ENCODE results near the gene MAP4K3.
"Not testable (repeated sequence)": the region's sequence is repeated elsewhere in the genome, so short reads cannot be mapped to it uniquely, and the experiment has no call there.

Gene MAP4K3

DNA sequence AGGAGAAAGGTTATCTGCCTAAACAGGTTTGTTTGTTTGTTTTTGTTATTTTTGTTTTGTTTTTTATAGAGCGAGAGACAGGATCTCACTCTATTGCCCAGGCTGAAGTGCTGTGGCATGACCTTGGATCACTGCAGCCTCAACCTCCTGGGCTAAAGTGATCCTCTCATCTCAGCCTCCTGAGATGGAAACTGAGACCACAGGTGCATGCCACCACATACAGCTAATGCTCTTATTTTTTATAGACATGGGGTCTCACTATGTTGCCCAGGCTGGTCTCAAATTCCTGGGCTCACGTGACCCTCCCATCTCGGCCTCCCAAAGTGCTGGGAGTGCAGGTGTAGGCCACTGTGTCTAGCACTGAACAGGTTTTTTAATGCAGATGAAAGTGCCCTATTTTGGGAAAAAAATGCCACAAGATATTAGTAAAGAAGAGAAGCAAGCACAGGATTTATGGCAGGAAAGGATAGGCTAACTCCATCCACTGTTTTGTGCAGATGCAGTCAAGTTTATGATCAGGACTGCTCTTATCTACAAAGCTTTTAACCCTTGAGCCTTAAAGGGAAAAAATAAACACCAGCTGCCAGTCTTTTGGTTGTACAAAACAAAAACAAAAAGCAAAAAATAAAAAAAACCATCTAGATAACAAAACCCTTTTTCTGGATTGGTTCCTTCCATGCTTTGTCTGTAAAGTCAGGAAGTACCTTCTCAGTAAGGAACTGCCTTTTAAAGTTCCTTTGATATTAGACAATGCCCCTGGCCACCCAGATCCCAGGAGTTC, 29.4 kb downstream of the MAP4K3 start:
- no peak for DNase-seq

DNA sequence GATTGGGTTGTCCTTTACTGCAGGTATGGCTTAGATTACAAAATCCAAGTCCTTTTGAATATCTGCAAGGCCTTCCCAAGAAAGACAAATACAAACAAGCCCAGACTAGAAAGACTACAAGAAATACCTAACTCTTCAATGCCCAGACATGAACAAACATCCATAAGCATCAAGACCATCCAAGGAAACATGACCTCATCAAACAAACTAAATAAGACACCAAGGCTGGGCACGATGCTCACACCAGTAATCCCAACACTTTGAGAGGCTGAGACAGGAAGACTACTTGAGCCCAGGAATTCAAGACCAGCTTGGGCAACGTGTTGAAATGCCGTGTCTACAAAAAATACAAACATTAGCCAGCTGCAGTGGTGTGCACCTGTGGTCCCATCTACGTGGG, 31.7 kb downstream of the MAP4K3 start:
- DNase-seq, result no peak

DNA sequence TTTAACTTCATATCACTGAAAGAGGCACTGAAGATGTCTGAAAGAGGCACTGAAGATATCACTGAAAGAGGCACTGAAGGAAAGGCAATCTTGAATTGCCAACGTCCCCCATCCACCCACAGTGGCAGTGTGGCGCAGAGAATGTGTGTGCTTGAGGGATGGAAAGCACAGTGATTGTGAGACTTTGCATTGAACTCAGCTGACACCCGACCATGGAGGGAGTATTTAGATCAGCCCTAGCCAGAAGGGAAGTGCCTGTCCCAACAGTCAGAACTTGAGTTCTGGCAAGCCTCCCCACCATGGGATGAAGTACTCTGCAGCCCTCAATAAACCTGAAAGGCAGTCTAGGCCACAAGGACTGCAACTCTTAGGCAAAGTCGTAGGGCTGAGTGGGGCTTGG, 33.8 kb downstream of the MAP4K3 start:
- DNase-seq, result no peak

DNA sequence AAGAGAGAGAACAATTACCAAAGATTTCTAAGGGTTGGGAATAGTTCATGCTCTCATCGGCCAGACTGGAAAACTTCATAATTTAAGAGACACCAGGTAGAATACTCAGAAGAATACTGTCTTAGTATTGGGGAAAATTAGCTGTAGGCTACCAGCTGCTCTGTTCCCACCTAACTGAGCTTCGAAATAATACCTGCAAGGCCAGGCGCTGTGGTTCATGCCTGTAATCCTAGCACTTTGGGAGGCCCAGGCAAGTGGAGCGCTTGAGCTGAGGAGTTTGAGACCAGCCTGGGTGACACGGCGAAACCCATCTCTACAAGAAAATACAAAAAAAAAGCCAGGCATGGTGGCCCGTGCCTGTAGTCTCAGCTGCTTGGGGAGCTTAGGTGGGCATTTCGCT, 35.8 kb downstream of the MAP4K3 start:
- no peak for DNase-seq

DNA sequence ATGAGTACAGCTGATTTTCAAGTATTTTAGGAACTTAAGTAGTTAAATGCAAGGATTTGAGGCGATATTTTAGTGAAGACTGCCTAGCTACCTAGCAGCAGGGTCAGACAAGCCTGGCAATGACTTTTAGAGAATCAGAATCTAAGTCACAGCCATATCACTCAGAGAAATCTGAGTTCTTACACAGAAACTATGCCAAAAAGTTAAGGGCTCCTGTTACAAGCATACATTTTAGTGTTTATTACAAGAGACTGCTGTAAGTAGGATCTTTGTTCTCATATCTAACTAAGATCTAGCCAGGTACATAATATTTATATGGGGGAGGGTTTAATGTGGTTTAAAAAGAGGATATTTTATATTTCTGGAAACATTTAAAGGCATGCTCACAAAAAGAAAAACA, 37.5 kb downstream of the MAP4K3 start:
- no peak for DNase-seq

DNA sequence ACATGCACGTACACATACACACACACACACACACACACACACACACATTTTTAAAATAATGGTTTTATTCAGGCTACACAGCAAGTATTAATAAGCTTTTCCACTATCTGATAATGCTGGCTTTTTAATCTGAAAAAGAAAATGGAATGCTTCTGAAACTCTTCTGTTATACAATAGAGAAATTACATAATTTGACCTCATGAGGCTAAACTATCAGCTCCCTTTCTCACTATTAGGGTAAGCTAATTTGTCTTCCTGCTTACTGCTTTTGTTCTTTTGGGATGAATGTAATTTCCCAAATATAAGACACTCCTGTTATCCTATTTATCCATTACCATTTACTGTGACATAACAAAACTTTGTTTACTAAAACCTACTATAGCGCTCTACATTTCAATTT, 41.8 kb downstream of the MAP4K3 start:
- DNase-seq, result no peak

DNA sequence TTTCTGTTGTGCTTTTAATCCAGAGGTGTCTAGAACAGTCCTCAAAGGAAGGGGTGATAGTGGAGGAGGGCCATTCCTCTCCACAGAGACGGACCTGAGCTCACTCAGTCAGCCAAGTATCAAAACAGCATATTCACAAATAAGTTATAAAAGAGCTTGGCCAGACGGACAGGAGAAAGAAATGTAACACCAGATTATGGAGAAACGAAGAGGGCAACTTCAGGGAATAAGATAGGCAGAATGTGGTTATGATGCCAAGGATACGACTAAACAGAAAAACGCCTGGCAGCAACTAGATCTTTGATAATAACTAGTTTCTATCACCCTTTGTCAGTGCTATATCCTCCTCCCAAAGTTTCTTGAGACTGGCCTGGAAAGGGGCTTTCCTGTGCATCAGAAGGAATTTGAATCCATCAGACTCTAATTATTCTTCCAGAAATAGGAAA, 42.5 kb downstream of the MAP4K3 start:
- DNase-seq, result no peak

DNA sequence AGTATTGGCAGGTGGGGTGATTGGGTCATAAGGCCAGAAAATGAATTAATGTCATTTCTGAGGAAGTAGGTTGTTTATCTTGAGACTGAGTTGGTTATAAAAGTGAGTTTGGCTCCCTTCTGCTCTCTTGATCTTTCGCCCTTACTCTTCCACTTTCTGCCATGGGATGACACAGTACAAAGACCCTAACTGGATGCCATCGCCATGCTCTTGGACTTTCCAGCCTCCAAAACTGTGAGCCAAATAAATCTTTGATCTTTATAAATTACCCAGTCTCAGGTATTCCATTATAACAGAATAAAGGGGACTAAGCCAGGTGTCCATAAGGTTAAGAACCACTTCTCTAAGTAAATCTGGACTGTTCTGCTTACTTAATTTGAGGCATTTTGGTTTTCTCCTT, 44.4 kb downstream of the MAP4K3 start:
- DNase-seq, result no peak

DNA sequence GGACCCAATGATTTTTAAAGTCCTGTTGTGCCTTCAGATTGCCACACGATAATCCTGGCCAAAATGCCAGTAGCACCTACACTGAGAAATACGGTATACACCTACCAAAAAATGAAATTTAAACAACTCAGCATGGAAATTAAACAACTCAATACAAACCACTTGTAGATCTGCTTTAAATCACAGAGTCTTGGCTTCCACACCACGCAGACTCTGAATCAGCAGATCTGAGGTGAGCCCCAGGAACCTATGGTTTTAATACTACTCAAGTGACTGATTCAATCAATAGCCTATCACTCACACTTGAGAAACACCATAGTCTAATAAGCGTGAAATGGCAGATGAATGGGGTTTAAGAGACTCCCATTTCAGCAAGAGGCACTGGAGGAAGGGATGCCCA, 46.9 kb downstream of the MAP4K3 start:
- DNase-seq, result no peak

DNA sequence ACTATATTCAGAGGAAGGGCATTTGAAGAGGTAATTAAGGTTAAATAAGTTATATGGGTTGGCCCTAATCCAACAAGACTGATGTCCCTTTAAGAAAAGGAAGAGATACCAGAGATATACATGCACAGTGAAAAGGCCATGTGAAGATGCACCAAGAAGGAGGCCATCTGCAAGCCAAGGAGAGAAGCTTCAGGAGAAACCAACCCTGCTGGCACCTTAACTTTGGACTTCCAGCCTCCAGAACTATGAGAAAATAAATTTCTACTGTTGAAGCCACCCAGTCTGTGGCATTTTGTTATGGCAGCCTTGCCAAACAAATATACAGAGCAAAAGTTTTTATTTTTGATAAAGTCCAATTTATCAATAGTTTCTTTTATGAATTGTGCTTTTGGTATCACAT, 51.0 kb downstream of the MAP4K3 start:
- no peak for DNase-seq

DNA sequence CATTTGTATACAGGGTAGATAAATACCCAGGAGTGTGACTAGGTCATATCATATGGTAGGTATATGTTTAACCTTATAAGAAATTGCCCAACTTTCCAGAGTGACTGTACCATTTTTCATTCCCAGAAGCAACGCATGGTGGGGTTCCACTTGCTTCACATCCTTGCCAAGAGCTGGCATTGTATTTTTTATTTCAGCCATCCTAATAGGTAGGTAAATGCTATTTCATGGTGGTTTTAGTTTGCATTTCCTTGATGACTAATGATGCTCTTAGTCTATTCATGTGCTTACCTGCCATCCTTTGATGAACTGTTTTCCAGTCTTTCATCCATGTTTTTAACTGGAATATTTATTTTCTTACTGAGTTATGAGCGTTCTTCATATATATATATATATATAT, 51.9 kb downstream of the MAP4K3 start:
- DNase-seq, result no peak

DNA sequence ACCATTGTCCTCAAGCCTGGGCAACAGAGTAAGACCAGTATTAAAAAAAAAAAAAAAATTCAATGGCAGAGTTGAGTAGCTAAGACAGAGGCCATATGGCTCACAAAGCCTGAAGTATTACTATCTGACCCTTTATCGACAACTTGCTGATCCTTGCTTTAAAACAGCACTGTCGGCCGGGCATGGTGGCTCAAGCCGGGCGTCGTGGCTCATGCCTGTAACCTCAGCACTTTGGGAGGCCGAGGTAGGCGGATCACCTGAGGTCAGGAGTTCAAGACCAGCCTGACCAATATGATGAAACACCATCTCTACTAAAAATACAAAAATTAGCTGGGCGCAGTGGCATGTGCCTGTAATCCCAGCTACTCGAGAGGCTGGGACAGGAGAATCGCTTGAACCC, 53.0 kb downstream of the MAP4K3 start:
- DNase-seq, result not testable (repeated sequence)

DNA sequence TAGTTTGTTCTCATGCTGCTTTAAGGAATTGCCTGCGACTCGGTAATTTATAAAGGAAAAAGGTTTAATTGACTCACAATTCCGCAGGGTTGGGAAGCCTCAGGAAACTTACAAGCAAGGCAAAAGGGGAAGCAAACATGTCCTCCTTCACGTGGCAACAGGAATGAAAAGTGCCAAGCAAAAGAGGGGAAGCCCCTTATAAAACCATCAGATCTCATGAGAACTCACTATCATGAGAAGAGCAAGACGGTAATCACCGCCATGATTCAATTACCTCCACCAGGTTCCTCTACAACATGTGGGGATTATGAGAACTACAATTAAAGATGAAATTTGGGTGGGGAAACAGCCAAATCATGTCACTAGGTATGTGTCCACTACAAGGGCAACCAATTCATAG, 53.9 kb downstream of the MAP4K3 start:
- DNase-seq, result no peak

DNA sequence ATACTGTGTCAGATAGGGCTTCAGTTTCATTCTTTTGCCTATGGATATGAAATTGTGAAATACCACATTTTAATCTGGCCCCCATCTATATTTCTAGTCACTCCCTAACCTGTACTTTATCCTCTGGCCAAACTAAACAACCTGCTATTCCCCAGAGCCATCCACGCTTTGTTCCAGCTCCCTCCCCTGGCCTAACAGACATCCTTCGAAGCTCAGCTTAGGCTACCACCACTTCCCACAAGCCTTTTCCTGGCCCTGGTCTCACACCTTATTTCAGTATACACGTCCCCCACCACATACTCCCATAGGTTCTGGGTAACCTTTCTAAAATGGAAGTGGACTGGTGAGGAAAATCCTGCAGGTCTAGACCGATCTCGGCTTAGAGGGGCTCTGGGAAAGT, 55.4 kb downstream of the MAP4K3 start:
- DNase-seq, result no peak

DNA sequence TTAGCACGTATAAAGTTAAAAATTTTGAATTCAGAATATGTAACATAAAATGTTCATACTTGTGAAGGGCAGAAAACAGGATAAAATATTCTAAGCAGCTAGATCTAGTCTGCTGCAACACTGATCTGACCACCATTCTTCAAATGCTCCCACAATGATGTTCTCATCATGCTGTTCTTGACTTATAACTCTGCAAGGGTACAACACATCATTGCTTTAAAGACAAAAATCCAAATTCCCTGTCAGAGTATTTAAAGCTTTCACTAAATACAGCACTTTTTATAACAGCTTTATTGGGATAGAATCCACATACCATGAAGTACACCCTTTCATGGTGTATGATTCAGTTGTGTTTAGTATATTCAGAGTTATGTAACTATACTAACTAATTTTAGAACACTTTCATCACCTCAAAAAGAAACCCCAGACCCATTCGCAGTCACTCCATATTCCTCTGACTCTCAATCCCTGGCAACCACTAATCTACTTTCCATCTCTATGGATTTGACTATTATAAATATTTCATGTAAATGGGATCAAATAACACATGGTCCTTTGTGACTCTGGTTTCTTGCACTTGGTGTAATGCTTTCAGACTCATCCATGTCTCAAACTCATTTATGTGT, 56.4 kb downstream of the MAP4K3 start:
- DNase-seq, result no peak

DNA sequence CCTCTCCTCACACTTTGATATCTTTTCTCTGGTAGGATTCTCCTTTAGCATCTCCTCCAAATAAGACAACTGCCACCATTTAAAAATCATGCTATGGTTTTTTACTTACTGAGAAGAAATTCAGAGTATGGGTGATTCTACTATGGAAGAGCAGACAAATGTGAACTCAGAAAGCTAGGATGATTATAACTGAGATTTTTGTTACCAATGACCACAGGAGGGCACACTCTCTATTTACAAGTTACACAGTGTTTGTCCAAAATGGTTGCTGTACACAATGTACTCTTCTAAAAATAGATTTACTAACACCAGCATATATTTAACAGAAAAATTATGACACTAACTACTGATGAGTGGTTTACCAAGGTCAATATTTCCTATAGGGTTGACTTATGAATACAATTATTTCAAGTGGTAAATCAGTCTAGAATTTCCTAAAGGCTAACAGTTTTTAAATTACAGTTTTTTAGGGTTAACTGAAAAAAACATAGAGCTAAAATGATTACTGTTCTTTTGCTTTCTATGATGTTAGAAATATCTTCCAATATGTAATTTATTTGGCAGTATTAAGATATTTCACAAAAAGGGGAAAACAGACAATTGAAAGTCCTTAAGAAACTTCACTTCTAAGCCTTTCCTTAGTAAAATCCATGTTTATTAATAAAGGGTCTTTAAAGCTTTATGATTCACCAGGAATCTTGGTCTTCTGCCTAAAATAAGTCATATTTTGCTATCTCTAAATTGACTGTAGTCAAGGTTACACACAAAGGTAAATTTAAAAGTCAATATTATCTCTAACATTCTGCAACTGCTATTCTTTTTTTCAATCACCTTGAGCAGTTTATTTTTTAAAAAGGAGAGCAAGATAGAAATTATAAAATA, 57.2 kb downstream of the MAP4K3 start:
- peak; percentile 52 for DNase-seq

DNA sequence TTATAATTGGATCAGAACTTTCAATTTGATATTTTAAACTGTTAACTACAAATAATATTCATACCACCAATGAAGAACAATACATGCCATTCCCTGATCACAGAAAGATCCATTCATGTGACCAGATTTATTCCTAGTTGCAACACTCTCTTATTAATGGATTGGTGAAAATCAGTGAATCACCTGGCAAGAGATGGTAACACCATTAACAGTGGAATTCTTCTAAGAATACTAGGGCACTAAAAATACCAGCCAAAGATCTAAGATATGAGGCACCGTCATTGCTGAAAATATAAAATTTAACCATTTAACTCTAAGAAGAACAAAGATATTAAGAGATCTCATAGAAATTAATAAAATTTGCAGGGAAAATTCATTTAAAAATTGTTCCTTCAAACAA, 58.1 kb downstream of the MAP4K3 start:
- DNase-seq, result no peak

DNA sequence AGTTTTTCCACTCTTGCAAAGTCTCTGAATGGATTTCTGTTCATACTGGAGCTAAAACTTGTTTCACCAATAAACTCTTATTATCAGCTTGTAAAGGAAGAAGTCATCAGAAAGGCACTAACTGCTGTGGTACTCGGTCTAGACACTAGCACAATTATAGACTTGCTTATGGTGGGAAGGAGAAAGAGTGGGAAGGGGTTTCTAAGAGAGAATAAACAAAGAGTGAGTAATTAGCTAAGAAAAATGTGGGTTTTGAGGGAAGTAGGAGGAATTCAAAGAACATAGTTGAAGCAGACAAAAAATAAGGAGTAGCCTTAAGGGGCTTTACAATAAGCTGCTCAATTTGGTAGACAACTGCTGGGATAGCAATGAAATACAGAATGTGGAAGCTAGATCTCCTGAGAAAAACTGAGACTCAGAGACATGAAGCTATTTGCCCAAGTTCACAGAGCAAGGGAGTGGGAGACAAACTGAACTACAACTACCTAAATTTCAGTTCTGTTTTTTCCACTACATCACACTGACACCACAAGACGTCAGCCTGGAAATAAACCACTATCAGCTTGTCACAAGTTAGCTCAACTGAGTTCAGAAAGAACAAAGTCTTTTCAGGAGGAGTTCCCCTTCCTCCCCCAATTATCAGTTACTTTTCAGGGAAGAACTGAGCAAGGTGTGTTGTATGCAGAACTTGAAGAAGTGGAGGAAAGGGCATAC, 59.7 kb downstream of the MAP4K3 start:
- DNase-seq, result peak; percentile 1

DNA sequence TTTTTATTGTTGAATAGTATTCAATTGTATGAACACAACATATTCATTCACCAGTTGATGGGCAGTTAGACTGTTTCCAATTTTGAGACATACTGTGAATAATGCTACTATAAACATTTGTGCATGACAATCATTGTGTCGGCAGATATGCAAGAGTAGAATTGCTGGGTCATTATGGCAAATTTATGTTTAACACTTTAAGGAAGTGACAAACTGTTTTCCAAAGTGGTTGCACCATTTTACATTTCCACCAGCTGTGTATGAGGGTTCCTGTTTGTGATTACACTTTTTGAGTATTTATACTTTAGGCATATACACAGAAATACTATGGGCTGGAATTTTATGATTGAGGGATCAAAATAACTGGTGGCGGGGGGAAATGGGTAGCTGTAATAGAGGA, 61.2 kb downstream of the MAP4K3 start:
- no peak for DNase-seq

DNA sequence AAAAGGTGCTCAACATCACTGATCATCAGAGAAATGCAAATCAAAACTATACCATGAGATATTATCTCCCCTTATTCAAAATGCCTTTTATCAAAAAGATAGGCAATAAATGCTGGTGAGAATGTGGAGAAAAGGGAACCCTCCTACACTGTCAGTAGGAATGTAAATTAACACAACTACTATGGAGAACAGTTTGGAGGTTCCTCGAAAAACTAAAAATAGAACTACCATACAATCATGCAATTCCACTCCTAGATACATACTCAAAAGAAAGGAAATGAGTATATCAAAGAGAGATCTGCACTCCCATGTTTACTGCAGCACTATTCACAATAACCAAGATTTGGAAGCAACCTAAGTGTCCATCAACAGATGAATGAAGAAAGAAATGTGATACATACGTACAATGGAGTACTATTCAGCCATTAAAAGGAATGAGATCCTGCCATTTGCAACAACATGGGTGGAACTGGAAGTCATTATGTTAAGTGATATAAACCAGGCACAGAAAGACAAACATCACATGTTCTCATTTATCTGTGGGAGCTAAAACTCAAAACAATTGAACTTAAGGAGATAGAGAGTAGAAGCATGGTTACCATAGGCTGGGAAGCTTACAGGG, 63.8 kb downstream of the MAP4K3 start:
- no peak for DNase-seq

DNA sequence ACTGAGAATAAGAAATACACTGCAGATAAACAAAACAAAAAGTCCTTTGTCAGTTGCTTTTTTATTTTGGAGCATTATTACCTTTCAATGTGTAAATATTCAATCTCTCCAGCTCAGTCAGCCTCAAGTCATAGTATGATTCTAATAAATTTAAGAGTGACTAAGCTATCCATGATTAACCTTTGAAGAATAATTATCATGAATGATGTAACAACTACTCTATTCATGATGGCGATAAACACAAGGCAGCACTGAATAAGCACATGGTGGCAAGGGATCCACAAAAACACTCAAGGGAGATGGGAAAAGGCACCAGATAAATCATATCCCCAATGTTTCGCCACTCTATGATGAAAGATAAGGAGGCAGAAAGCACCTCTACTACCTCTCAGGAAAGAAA, 67.0 kb downstream of the MAP4K3 start:
- no peak for DNase-seq

DNA sequence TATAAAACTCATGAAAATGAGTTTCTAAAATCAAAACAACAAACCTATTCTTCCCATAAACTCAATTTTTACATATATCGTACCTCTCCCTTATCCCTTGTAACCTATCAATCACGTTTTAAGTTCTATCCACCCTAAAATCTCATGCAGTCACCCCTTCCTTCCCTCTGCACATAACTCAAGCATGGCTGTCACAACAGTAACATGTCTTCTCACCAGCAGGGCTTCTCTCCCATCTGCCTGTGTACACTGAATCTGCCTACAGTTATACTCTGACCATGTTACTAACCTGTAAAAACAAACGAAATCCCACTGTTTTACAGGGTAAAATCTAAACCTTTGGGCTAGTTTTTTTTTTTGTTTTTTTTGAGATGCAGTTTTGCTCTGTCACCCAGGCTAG, 68.2 kb downstream of the MAP4K3 start:
- peak; percentile 41 for DNase-seq

DNA sequence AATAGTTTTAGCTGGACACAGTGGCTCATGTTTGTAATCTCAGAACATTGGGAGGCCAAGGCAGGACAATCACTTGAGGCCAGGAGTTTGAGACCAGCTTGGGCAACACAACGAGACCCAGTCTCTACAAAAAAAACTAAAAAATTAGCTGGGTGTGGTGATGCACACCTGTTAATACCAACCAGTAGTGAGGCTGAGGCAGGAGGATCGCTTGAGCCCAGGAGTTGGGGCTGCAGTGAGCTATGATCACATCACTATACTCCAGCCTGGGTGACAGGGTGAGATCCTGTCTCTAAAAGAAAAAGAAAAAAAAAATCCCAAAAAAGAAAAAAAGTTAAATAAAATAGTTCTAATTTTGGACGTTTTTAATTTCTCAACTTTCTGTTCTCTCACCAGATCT, 68.7 kb downstream of the MAP4K3 start:
- DNase-seq, result no peak
